Superior temporal gyrus (tissue), 1 donor: ENCODE data around the gene DYNC1I2.
A peak's percentile ranks its signal among the peaks of the same experiment; 100 is the strongest.
"Not testable (repeated sequence)": the region's sequence is repeated elsewhere in the genome, so short reads cannot be mapped to it uniquely, and the experiment has no call there.

Source experiments
- DNase-seq: peaks from one replicate; pipeline ENCODE4 v3.0.0-alpha.2; 2016; ENCODE audit errors: extremely low spot score

DYNC1I2 gene

DNA sequence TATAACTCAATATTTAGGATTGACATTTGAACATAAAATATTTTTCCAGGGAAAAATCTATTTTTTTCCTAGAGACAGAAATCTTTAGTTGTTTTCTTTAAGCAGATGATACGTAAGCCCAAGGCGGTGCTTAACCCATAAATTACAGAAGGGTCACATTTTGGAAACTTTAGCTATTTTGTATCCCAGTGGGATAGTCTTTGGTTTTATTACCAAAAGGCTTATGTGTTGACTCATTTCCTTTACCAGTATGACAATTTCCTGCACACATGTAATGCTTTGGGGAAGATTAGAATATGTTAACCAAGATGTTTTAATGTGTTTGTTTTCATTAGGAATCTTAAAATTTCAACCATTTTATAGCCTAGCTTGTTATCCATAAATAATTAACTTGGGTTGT is 24.8 kb downstream of the DYNC1I2 start:
- DNase-seq: no peak

DNA sequence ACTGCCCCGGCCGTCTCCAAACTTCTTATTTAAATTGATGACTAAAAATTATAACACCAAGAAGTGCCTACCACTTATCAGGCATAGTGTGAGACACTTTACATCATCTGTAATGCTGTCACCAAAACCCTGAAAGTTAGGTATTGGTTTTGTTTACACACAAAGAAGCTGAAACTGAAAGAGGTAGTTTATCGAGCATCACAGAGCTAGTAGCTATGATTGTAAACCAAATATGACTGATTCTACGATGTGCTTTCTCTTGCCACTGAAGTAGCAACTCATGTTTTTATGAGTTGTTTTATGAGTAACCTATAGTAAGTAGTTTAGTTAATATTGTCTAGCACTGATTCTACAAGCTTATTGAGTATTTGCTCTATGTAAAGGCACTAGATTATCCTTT is 31.5 kb downstream of the DYNC1I2 start:
- no peak for DNase-seq

DNA sequence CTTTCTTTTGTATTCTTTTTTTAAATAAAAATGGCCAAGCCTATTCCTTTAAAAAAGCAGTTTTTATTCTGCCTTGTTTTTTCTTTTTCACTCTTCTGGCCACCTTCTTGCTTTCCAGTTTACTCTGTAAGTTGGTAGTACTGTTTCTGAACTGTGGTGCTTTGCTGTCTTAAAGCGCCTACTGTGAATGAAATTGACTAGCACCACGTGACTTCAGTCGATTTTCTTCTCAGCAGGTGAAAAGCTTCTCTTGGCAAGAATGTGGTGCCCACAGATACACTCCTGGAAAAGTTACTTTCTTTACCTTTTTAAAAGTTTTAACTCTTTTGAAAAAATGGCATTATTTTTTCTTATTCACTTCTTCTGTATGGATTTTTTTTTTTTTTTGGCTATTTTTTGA is 32.4 kb downstream of the DYNC1I2 start:
- no peak for DNase-seq

DNA sequence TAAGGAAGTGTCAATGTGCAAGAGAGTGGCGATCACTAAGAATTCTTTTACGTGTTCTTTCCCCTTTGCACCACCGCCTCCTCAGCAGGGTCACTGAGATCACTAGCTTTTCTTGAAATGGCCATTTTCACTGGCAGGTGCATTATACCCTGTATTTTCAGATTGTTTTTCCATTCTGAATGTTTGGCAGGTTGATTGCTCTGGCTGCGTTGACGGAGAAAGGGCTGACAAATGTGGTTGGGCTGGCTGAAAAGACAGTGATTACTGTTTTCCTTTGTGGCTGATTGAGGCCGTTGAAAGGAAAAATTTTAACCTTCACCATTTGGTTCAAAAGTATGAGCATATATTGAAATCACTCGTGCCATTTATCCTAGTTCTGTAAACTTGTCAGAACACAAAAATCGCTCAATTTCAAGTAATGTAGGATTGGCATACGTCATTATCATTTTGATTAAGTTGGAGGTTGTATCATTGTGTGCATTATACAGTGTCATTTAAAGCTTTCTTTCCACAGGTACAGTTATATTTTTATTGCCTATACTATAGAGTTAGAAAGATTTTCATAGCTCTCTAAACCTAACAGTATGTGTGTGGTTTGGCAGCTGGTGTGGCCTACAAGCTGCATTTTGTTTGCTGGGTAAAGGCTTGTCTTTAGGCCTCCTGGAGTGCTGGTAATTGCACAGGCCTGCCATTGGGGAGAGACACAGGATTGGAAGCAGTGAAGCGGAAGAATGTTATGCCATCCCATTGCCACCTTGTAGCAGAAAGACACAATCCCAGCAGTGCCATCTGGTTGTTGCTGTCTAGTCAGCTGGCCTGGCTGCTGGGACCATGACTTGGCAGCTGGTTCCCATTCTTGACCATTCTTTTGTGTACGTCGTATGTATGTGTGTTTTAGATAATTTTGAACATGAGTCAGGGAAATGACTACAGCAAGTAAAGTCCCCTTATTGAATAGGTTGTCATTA is 36.7 kb downstream of the DYNC1I2 start:
- DNase-seq: peak; percentile 62

DNA sequence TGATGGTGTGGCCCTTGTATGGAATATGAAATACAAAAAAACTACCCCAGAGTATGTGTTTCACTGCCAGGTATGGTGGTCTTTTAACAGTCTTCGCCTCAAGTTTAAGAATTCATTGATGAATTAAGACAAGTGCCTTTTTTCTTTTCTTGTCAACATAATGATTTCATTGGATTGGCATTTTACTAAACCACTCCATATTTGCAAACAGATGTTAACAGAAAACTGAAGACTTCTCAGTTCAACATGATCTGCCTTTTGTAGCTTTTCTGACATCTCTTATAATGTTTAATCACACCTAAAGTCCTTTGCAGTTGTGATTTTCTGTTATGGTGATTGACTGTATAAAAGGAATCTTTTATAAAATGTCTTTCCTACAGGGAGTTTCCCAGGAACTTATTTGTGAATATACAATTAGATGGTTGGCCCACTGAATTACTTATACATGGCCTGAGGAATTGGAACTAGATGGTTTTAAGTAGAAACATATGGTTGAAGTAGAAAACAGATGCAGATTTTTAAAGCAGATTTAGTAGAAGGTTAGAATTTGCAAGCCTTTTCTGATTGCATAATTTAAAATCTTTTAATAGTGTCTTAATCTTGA is 39.7 kb downstream of the DYNC1I2 start:
- DNase-seq: no peak

DNA sequence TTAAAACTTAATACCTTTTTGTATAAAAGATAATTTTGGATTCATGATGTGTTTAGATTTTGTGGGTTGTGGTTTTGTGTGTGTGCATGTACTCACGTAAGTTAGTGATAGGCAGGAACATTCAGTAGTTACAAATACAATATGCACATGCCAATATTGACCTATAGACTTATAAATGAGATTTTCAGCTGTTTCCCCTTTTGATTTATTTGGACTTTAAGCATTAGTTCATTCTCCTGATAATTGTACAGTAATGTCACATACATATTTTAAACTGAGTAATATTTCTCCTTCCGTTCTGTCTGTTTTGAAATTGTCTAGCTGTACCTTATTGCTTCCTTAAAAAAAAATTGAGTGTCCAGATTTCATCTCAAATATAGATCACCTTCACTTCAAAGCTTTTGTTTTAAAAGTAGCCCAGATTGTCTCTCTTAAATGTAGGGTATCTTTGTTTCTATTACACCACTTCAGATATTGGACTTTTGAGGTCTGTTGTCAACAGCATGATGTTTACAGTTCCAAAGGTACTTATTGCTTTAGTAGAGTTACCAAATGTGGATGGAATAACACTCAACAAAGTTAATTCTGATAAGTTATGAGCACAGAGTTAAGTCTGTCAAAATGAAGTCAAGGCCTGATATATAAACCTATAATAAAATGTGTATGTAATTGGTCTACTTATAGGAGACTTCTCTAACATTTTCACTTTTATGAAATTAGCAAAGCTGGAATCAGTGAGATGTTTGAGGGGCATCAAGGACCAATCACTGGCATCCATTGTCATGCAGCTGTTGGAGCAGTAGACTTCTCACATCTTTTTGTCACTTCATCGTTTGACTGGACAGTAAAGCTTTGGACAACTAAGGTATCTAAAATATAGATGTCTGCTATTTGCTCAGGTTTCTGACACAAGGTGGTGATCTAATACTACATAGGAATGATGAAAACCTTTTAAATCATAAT is 42.0 kb downstream of the DYNC1I2 start:
- DNase-seq: no peak

DNA sequence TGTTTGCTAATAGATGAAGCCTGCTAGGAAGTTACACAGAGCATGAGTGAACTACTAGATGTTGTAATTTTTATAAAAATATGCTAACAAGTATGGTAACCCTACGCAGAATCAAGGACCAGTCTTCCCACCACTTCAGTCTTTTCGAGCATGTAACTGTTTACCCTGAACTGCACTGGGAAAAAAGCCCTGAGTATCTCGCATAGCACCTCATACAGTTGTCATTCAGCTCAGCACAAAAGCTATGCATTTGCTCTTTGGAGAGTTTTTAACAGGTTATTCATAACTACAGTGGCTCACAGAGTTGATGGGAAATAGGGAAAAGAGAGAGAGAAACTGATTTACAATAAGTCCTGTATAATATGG is 42.7 kb downstream of the DYNC1I2 start:
- no peak for DNase-seq

DNA sequence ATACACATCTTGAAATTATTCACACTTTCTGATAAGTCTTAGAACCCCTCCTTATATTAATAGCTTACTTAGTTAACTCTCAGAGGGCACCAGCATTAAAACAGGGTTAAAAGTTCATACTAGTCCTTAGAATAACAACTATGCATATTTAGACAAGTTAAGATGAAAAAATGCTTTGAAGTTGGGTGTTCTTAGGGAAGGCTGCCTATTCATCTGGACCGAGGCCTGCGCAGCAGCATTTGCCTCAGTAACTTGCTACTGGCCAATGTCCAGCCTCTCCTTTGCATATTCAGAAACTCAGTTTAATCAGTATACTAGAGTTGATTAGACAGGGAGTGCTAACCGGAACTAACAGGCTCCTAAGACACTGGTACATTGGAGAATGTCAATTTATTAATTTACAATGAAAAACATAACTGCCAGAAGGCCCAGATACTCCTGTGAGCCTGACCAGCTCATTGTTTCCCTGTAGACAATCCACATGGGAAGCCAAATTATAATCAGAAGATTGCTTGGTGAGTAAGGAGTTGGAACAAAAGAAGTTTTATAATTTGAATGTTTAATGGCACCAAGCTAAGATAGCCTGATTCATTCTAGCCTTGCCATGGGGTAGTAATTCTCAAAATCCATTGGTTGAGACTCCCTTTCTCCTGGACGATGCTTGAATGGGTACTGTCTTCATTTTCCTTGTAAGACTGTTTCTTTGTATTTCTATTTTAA is 48.9 kb downstream of the DYNC1I2 start:
- no peak for DNase-seq

DNA sequence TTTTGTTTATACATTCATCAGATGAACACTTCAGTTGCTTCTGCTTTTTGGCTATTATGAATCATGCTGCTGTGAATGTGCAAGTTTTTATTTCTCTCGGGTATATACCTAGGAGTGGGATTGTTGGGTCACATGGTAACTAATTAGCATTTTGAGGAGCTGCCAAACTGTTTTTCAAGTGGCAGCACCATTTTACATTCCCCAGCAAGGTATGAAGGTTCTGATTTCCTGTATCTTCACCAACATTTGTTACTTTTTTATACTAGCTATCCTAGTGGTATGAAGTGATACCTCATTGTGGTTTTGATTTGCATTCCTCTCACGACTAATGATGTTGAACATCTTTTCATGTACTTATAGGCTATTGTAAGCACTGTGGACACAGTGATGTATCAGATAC is 53.9 kb downstream of the DYNC1I2 start:
- no peak for DNase-seq

DNA sequence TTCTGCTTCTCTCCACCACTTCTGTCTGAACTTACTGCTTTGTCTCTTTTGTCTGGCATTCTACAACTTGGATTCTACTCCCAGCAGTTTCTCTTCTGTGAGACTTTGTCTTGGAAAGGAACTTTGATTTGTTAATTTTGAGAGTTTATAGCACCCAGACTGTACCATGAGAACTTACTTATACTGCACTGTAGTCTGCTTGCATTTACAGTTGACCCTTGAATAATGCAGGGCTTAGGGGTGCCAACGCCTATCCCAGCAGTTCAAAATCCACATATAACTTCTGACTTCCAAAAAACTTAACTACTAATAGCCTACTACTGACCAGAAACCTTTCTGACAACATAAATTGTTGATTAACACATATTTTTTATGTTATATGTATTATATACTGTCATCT is 55.5 kb downstream of the DYNC1I2 start:
- no peak for DNase-seq

DNA sequence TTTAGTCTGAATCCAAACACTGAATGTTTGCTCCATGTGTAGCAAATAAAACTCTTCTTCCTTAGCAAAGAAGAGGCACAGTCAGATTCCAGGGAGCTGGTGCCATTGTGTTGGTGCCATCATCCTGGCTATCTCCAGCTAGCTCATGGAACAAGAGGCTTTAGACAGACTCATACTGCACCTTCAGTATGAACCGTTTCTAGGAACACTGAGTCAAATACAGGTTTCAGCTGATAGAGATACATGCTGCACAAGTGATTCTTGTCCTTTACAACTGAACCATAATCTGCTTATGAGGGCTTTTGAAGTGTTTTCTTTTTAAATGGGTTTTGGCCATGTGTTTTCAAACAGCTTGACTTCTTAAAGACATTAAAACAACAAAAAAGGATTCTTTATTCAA is 57.9 kb downstream of the DYNC1I2 start:
- DNase-seq: no peak

DNA sequence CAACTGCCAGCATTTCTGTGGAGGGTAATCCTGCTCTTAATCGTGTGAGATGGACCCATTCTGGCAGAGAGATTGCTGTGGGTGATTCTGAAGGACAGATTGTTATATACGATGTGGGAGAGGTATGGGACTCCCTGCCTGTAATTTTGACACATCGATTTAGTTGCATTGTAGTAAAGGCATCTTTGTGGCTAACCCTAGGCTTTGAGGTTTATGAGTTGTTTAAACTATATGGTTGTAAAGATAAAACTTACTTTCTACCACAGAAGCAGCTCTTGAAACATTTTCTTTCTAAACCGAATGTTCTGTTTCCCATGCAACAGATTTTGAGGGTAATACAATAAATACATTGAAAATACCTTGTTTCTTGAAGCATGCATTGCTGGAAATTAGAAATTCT is 58.5 kb downstream of the DYNC1I2 start:
- no peak for DNase-seq

DNA sequence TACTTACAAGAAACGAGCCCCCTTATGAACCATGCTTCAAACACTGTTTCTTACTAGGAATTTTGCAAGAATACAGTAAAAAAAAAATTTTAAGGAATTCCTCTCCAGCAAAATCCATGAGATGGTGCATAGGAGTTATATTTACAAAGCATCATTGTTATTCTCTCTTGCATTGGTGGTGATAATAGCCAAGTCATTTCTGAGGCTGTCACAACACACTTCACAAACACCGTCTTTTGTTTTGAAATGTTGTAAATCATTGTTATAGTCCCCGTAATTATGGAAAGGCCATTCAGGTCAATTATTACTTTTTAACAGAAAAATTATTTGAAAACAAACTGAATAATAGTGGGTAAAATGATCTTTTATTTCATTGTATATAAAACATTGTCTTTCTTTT is 60.1 kb downstream of the DYNC1I2 start:
- DNase-seq: no peak

DNA sequence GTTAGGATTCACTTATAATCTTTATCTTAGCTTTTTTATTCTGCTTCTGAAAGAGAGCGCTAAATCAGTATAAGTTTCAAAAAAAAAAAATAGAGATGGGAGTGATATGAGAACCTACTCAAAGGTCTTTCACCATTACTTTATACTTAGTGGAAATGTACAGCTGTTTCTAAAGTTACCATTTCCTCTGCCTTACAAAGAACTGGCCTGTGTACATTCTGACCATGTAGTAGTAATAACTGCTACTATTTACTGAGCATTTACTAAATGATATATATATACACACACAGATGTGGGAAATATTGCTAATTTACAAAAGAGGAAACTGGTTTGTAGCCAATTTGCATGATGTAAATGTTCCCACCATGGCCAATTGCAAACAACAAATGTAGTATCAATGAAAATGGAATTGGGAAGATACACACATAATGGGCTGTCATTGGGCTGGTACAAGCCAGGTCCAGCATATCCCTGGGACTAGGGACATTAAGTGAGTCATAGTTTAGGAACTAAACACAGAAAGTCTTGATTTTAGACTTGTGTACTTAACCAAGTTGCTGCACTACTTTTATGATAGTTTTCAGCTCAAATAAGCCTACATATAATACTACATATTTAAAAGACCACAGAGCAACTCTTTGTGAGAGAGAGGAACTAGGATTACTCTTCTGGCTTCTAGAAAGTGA is 67.1 kb downstream of the DYNC1I2 start:
- no peak for DNase-seq

DNA sequence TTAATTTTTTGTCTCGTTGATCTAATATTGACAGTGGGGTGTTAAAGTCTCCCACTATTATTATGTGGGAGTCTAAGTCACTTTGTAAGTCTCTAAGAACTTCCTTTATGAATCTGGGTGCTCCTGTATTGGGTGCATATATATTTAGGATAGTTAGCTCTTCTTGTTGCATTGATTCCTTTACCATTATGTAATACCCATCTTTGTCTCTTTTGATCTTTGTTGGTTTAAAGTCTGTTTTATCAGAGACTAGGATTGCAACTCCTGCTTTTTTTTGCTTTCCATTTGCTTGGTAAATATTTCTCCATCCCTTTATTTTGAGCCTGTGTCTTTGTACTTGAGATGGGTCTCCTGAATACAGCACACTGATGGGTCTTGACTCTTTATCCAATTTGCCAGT is 71.5 kb downstream of the DYNC1I2 start:
- DNase-seq: not testable (repeated sequence)

DNA sequence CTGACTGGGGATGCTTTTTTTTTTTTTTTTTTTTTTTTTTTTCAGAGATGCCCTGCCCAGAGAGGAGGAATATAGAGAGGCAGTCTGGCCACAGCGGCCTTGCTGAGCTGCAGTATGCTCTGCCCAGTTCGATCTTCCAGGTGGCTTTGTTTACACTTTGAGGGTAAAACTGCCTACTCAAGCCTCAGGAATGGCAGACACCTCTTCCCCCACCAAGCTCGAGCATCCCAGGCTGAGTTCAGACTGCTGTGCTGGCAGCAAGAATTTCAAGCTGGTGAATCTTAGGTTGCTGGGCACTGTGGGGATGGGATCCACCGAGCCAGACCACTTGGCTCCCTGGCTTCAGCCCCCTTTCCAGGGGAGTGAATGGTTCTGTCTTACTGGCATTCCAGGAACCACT is 73.9 kb downstream of the DYNC1I2 start:
- not testable (repeated sequence) for DNase-seq

DNA sequence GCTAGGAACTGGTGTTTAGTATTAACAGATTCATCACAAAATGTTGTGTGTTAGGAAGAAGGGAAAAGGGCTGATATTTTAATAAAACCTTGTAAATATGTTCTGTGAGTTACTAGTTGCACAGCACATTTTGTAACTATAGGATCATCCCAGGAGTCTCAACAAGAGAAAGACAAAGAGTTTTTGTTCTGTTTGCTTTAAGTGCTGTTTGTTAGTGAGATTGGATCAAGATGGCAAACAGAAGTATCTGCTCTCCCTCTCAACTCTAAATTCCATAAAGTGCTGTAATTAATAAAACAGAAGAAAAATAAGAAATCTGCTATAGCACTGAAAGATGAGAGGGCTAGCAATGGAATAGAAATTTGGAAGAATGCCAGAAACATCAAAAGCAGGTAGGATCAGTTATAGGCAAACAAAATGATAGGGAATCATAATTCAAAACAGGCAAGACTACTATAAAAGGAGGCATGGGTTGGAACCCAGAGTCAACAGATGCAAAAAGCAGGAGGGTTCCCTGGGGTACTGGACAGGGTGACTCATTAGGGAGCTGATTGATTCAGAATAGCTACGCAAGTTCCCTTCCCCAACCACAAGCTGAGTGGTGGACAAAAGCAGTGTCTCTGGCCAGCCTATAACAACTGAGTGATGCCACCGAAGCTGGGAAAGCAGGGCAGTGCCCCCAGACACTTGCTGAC is 75.8 kb downstream of the DYNC1I2 start:
- no peak for DNase-seq

DNA sequence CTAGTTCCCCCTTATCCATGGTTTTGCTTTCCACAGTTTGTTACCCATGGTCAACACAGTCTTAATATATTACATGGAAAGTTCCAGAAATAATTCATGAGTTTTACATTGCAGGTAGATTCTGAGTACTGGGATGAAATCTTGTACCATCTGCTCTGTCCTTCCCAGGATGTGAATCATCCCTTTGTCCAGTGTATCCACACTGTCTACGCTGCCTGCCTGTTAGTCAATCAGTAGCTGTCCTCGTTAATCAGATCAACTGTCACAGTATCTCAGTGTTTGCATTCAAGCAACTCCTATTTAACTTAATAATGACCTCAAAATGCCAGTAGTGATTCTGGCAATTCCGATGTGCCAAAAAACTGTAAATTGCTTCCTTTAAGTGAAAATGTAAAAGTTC is 76.3 kb downstream of the DYNC1I2 start:
- DNase-seq: no peak

DNA sequence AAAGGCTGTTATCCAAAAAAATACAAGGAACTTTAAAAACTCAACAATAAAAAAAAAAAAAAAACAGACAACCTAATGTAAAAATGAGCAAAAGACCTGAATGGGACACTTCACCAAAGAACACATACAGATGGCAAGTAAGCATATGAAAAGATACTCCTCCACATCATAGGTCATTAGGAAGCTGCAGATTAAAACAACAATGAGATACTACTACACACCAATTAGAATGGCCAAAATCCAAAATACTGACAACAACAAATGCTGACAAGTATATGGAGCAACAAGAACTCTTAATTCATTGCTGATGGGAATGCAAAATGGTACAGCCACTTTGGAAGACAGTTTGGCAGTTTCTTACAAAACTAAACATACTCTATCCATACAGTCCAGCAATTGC is 84.2 kb downstream of the DYNC1I2 start:
- DNase-seq: no peak

DNA sequence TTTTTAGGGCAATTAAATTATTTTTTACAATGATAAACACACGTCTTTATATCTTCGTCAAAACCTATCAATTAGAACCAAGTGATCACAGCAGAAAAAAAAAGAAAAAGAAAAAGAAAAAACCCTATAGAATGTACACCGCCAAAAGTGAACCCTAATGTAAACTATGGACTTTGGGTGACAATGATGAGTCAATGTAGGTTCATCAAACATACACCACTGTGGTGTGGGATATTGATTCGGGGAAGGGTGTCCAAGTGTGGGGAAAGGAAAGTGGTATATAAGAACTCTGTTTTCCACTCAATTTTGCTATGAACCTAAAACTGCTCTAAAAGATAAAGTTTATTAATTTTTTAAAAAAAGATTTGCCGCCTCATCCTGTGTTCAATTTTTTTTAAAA is 85.1 kb downstream of the DYNC1I2 start:
- no peak for DNase-seq
